ENCODE results near the gene BHMT2. TPM values are rescaled to one million over a fixed set of nuclear protein-coding genes. Genes with fewer than 3 reads are reported as not detected.

Gene BHMT2
- total RNA-seq: 1.9 TPM in 1 of 2 replicates, not detected in the other

GRCh38 chr5:79069488-79070349 lies at the start of gene BHMT2, which contains the start of gene DMGDH:
TSS of gene BHMT2 (plus strand) at chr5:79069767. CDS start at chr5:79069783, 16 bp downstream.
TSS of gene DMGDH (minus strand) at chr5:79069674. CDS start at chr5:79069620, 54 bp downstream.

GRCh38 chr5:79111387-79111959 lies 41.9 kb downstream of the BHMT2 start, which contains the start of gene BHMT:
TSS of gene BHMT (plus strand) at chr5:79111809. CDS start at chr5:79111886, 77 bp downstream.

Other genes starting within 250 kb of the BHMT2 start
- 16.3 and 21.1 TPM in 2 replicates for gene ARSB, start 84.5 kb upstream of the BHMT2 start, total RNA-seq
- gene DMGDH, start 93 bp upstream of the BHMT2 start, total RNA-seq: 0.93 and 3.3 TPM in 2 replicates
- not detected in 2 replicates for gene BHMT, start 42.0 kb downstream of the BHMT2 start, total RNA-seq
- 7.8 and 10.9 TPM in 2 replicates for gene JMY, start 166.4 kb downstream of the BHMT2 start, total RNA-seq

All from pericardium fibroblast (primary cell).